GM21367 (cell line): ENCODE results near the gene LY86.
"Not testable (repeated sequence)": the region's sequence is repeated elsewhere in the genome, so short reads cannot be mapped to it uniquely, and the experiment has no call there.

ENCODE experiments used
- ATAC-seq: cut with Tn5 transposase; IDR thresholded peaks from one replicate; pipeline ENCODE4 v1.9.1; 2021; ENCODE audit not compliant: unreplicated experiment

Gene LY86

GRCh38 chr6:6649824-6650349, 61.4 kb downstream of the LY86 start:
- no peak for ATAC-seq

GRCh38 chr6:6650839-6651238, 62.3 kb downstream of the LY86 start:
- ATAC-seq, result no peak

GRCh38 chr6:6651335-6651734, 62.8 kb downstream of the LY86 start:
- no peak for ATAC-seq

GRCh38 chr6:6652932-6653331, 64.4 kb downstream of the LY86 start:
- ATAC-seq, result no peak

- no peak for ATAC-seq
Observed at GRCh38 chr6:6654599-6655575, 66.4 kb downstream of the LY86 start.

GRCh38 chr6:6655805-6656251, 67.3 kb downstream of the LY86 start:
- no peak for ATAC-seq

GRCh38 chr6:6656287-6656686, 67.8 kb downstream of the LY86 start:
- ATAC-seq, result no peak

- no peak for ATAC-seq
Observed at GRCh38 chr6:6657085-6657819, 68.7 kb downstream of the LY86 start.

GRCh38 chr6:6657820-6658217, 69.3 kb downstream of the LY86 start:
- ATAC-seq, result no peak

GRCh38 chr6:6659600-6660327, 71.2 kb downstream of the LY86 start:
- peak; percentile 78 for ATAC-seq

GRCh38 chr6:6660339-6661045, 72.0 kb downstream of the LY86 start:
- no peak for ATAC-seq

- no peak for ATAC-seq
Observed at GRCh38 chr6:6661191-6661590, 72.7 kb downstream of the LY86 start.

- no peak for ATAC-seq
Observed at GRCh38 chr6:6661684-6662083, 73.2 kb downstream of the LY86 start.

GRCh38 chr6:6663421-6664135, 75.1 kb downstream of the LY86 start:
- ATAC-seq, result no peak

- ATAC-seq, result no peak
Observed at GRCh38 chr6:6665555-6666243, 77.2 kb downstream of the LY86 start.

- not testable (repeated sequence) for ATAC-seq
Observed at GRCh38 chr6:6670150-6670549, 81.6 kb downstream of the LY86 start.

GRCh38 chr6:6674872-6675271, 86.4 kb downstream of the LY86 start:
- ATAC-seq, result no peak

GRCh38 chr6:6676910-6677441, 88.5 kb downstream of the LY86 start:
- no peak for ATAC-seq

- no peak for ATAC-seq
Observed at GRCh38 chr6:6678185-6678671, 89.7 kb downstream of the LY86 start.
